Activated naive CD8-positive, alpha-beta T cell treated with anti-CD3 and anti-CD28 coated beads for 36 hours (primary cell): ENCODE measurements around the gene SPDEF. TPM values are rescaled to one million over a fixed set of nuclear protein-coding genes. Genes with fewer than 3 reads are reported as not detected.

Source experiments
- DNase-seq: peaks from one replicate; pipeline ENCODE4 v3.0.0; 2021
- H3K27ac Mint-ChIP-seq: one replicate; pipeline ENCODE4 v1.8.0; 2022; ENCODE audit warnings: mild to moderate bottlenecking, moderate library complexity, mixed read lengths
- H3K27me3 Mint-ChIP-seq: one replicate; pipeline ENCODE4 v1.8.0; 2022; ENCODE audit warnings: mild to moderate bottlenecking, mixed read lengths
- H3K36me3 Mint-ChIP-seq: one replicate; pipeline ENCODE4 v1.8.0; 2021; ENCODE audit warnings: mild to moderate bottlenecking, mixed read lengths
- H3K4me1 Mint-ChIP-seq: one replicate; pipeline ENCODE4 v1.8.0; 2021; ENCODE audit warnings: mixed read lengths
- H3K4me3 Mint-ChIP-seq: one replicate; pipeline ENCODE4 v1.8.0; 2022; ENCODE audit warnings: mild to moderate bottlenecking, moderate library complexity, mixed read lengths
- H3K9me3 Mint-ChIP-seq: one replicate; pipeline ENCODE4 v1.8.0; 2022; ENCODE audit warnings: mixed read lengths
- total RNA-seq, 2 experiments: library from RNA; stranded (reverse); gene quantifications; one replicate each; pipeline ENCODE4 v1.2.3, GENCODE V29; 2021

Gene SPDEF
- total RNA-seq, 2 experiments from 2014 or later = not detected

GRCh38 chr6:34524499-34524898 lies 31.6 kb downstream of the SPDEF start:
- Mint-ChIP-seq H3K36me3 (no peaks in the 10 kb centered on the region), H3K4me1 (peaks cover 1% of the 10 kb centered on the region), H3K27me3 (no peaks in the 10 kb centered on the region), H3K27ac (no peak overlapping the region), H3K4me3 (no peak overlapping the region), H3K9me3 (no peaks in the 10 kb centered on the region)
- DNase-seq = no peak

- Mint-ChIP-seq H3K27me3 (no peaks in the 10 kb centered on the region), H3K36me3 (no peaks in the 10 kb centered on the region), H3K4me1 (peaks cover 1% of the 10 kb centered on the region), H3K4me3 (no peak overlapping the region), H3K9me3 (no peaks in the 10 kb centered on the region), H3K27ac (no peak overlapping the region)
- no peak for DNase-seq
These were observed 32.5 kb downstream of the SPDEF start for GRCh38 chr6:34523441-34524206.

- Mint-ChIP-seq H3K27ac (no peak overlapping the region), H3K9me3 (no peaks in the 10 kb centered on the region), H3K4me1 (peaks cover 1% of the 10 kb centered on the region), H3K36me3 (no peaks in the 10 kb centered on the region), H3K4me3 (no peak overlapping the region), H3K27me3 (no peaks in the 10 kb centered on the region)
- no peak for DNase-seq
These were observed 33.4 kb downstream of the SPDEF start for GRCh38 chr6:34522761-34523160.

GRCh38 chr6:34521463-34522285 lies 34.5 kb downstream of the SPDEF start:
- Mint-ChIP-seq H3K4me1 (no peaks in the 10 kb centered on the region), H3K9me3 (no peaks in the 10 kb centered on the region), H3K4me3 (no peak overlapping the region), H3K27me3 (no peaks in the 10 kb centered on the region), H3K36me3 (no peaks in the 10 kb centered on the region), H3K27ac (no peak overlapping the region)
- no peak for DNase-seq

- H3K4me3 Mint-ChIP-seq = no peak overlapping the region
- H3K27me3 Mint-ChIP-seq = no peaks in the 10 kb centered on the region
- no peak overlapping the region for H3K27ac Mint-ChIP-seq
- no peaks in the 10 kb centered on the region for H3K9me3 Mint-ChIP-seq
- no peak for DNase-seq
- no peaks in the 10 kb centered on the region for H3K36me3 Mint-ChIP-seq
- H3K4me1 Mint-ChIP-seq = no peaks in the 10 kb centered on the region
These were observed 35.3 kb downstream of the SPDEF start for GRCh38 chr6:34520645-34521462.

GRCh38 chr6:34519971-34520644 lies 36.0 kb downstream of the SPDEF start:
- no peaks in the 10 kb centered on the region for H3K36me3 Mint-ChIP-seq
- DNase-seq = no peak
- no peaks in the 10 kb centered on the region for H3K9me3 Mint-ChIP-seq
- H3K27ac Mint-ChIP-seq = no peak overlapping the region
- no peaks in the 10 kb centered on the region for H3K4me1 Mint-ChIP-seq
- no peaks in the 10 kb centered on the region for H3K27me3 Mint-ChIP-seq
- H3K4me3 Mint-ChIP-seq = no peak overlapping the region

GRCh38 chr6:34518669-34519365 lies 37.3 kb downstream of the SPDEF start:
- DNase-seq = no peak
- H3K36me3 Mint-ChIP-seq = no peaks in the 10 kb centered on the region
- H3K4me3 Mint-ChIP-seq = no peak overlapping the region
- H3K27me3 Mint-ChIP-seq = peaks cover 4% of the 10 kb centered on the region
- no peaks in the 10 kb centered on the region for H3K4me1 Mint-ChIP-seq
- no peak overlapping the region for H3K27ac Mint-ChIP-seq
- no peaks in the 10 kb centered on the region for H3K9me3 Mint-ChIP-seq

GRCh38 chr6:34517966-34518365 lies 38.2 kb downstream of the SPDEF start:
- H3K4me3 Mint-ChIP-seq = no peak overlapping the region
- H3K27me3 Mint-ChIP-seq = peaks cover 4% of the 10 kb centered on the region
- no peaks in the 10 kb centered on the region for H3K4me1 Mint-ChIP-seq
- no peaks in the 10 kb centered on the region for H3K36me3 Mint-ChIP-seq
- no peaks in the 10 kb centered on the region for H3K9me3 Mint-ChIP-seq
- no peak overlapping the region for H3K27ac Mint-ChIP-seq
- DNase-seq = no peak

- no peak for DNase-seq
- Mint-ChIP-seq H3K4me1 (no peaks in the 10 kb centered on the region), H3K4me3 (no peak overlapping the region), H3K27me3 (peaks cover 4% of the 10 kb centered on the region), H3K9me3 (no peaks in the 10 kb centered on the region), H3K27ac (no peak overlapping the region), H3K36me3 (no peaks in the 10 kb centered on the region)
These were observed 38.7 kb downstream of the SPDEF start for GRCh38 chr6:34517461-34517881.

- H3K9me3 Mint-ChIP-seq = no peaks in the 10 kb centered on the region
- no peak overlapping the region for H3K4me3 Mint-ChIP-seq
- DNase-seq = no peak
- H3K36me3 Mint-ChIP-seq = no peaks in the 10 kb centered on the region
- no peaks in the 10 kb centered on the region for H3K4me1 Mint-ChIP-seq
- H3K27ac Mint-ChIP-seq = no peak overlapping the region
- H3K27me3 Mint-ChIP-seq = peaks cover 4% of the 10 kb centered on the region
These were observed 39.5 kb downstream of the SPDEF start for GRCh38 chr6:34516391-34517324.

- Mint-ChIP-seq H3K4me3 (no peak overlapping the region), H3K9me3 (no peaks in the 10 kb centered on the region), H3K27me3 (peaks cover 4% of the 10 kb centered on the region), H3K36me3 (no peaks in the 10 kb centered on the region), H3K4me1 (no peaks in the 10 kb centered on the region), H3K27ac (no peak overlapping the region)
- DNase-seq = no peak
These were observed 40.4 kb downstream of the SPDEF start for GRCh38 chr6:34515473-34516387.

- DNase-seq = no peak
- Mint-ChIP-seq H3K27me3 (peaks cover 4% of the 10 kb centered on the region), H3K4me3 (no peak overlapping the region), H3K9me3 (no peaks in the 10 kb centered on the region), H3K4me1 (no peaks in the 10 kb centered on the region), H3K36me3 (no peaks in the 10 kb centered on the region), H3K27ac (no peak overlapping the region)
These were observed 41.3 kb downstream of the SPDEF start for GRCh38 chr6:34514593-34515472.
